ENCODE measurements around the gene CABCOCO1. TPM values are rescaled to one million over a fixed set of nuclear protein-coding genes. Genes with fewer than 3 reads are reported as not detected.

Gene CABCOCO1
- total RNA-seq, 1 donor from 2014 or later = 0.35 TPM

DNA sequence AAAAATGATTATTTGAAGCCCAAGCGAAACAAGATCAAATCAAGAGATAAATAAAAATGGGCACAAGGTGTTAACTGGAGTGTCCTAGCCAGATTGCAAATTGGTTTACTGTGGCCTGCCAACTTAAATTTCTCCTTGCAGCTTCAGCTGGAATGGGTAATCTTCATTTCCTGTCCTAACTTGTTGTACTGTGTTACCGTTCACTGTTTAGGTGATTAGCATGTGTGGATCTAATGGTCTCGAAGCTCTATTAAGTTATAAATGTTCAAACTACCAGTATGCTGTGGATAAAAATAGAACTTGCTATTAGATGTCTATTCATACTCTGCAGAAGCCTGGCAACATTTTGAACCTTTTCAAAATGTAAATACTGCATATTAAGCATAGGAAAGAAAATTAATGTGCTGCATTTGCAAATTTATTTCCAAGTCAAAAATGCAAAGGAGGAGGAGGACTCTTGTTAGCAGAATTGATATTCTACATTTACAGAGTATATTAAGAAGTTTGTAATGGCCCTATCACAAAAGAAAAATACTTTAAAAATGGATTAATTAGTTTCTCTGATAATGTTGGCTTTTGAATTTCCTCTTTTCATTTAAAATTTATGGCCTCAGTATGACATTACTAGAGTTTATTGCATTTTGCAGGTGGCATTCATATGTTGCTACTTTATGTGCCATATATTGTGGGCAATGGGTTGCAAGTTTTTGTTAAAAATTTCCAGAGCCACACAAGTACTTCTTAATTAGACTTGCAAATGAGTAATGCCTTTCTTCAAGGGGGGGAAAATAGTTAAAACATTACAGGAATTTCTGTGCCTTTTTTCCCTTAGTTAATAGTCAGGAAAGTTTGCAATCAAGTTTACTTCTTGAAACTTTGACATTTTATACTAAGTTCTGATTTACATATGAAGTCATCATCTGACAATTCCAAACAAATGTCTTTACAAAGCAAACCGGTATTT is 92.1 kb downstream of the CABCOCO1 start:
- DNase-seq (ENCODE audit: low spot score) = no peak

GRCh38 chr10:61757001-61757400 is 94.3 kb downstream of the CABCOCO1 start:
- no peak for DNase-seq (ENCODE audit: low spot score)

- DNase-seq (ENCODE audit: low spot score) = no peak
Observed at GRCh38 chr10:61757525-61758397, 95.0 kb downstream of the CABCOCO1 start.

- no peak for DNase-seq (ENCODE audit: low spot score)
Observed at GRCh38 chr10:61758433-61758832, 95.7 kb downstream of the CABCOCO1 start.

GRCh38 chr10:61759751-61760150 is 97.0 kb downstream of the CABCOCO1 start:
- DNase-seq (ENCODE audit: low spot score) = no peak

DNA sequence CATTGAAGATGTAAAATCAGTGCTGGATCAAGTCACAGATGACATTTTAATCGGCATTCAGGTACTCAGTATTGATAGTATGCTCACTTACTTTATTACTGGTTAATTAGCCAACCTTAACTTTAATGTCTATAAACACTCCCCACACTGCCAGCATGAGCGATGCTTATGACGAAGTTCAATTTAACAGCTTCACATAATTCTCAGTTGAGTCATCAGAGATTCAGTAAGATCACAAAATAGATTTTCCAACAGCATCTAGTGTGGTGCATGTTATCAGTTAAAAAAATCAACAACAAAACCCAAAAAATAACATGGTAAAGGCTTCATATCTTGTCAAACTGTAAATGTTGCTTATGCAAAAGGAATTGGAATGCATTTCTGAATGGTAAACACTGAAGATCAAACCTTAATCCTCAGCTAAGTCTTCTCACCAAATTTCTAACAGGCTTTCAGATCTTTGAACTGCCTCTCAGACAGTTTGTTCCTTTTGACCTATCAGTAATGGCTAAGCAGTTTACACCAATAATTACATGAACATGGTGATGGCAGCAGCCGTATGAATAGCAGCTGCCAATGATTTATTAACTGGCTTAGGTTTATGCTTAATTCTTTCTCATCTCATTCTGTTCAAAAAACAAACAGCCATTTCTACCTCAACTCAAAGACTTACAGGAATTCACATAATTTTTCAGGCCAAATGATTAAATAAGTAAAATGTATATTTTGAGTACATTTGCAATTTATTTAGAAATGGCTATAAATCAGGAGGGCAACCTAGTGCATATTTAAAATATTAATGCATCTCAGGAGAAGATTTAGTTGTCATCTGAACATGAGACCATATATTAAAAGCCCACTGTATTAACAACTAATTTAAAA is 98.5 kb downstream of the CABCOCO1 start:
- no peak for DNase-seq (ENCODE audit: low spot score)

GRCh38 chr10:61761825-61762217 is 99.1 kb downstream of the CABCOCO1 start:
- no peak for DNase-seq (ENCODE audit: low spot score)

GRCh38 chr10:61763778-61764177 is 101.0 kb downstream of the CABCOCO1 start:
- DNase-seq (ENCODE audit: low spot score) = no peak

GRCh38 chr10:61764486-61764885 is 101.8 kb downstream of the CABCOCO1 start:
- DNase-seq (ENCODE audit: low spot score) = no peak

DNA sequence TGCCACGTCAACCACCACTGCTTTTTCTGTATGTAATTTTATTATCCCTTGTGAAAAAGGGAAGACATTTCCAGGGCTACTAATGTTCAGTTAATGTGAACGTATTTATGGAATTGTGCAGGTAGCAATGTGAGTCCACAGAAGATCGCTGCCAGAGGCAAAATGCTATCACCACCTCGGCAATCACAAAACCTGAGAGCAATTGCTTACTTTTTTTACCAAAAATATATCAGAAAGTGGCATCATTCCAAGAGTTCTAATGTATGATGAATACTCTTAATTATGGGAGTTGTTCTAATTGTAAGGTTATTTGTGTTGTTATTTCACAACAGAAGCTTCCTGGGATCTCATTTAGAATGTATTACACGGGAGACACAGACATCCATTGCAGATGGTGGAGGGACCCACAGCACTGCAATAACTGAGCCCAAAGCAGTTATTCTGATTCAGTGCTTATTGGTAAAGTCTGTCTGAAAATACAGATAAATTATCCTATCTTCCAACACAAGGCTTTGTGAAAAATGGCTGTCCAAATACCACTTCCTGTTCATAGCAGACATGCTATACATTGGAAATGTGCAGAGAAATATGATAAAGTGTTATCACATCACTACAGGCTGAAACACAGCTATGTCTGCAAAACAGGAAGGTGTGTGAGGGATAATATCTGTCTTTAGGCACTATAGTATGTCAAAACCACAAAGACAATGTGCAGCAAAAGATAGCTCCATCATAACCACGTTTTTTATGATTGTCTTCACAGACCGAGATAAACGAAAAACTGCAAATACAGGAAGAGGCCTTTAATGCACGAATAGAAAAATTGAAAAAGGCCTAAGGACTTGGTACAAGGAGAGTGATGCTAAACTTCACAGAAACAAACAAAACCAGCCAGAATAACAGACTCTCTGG is 102.7 kb downstream of the CABCOCO1 start:
- no peak for DNase-seq (ENCODE audit: low spot score)

GRCh38 chr10:61766927-61767326 is 104.2 kb downstream of the CABCOCO1 start:
- no peak for DNase-seq (ENCODE audit: low spot score)

DNA sequence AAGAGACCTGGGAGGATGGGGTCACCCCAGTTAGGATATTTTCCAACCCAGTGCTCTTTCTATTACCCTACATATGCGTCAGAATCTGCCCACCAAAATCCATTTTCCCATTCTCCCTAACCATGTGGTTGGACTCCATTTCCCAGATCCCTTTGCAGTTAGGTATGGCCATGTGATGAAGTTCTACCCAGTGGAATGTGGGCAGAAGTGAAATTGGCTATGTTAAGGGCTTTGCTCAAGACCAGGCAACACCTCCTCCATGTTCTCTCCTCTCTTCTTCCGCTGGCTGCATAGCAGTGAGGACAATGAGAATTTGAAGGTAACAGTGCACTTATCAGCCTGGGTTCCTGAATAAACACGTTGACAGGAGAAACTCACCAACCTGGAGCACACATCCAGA is 111.3 kb downstream of the CABCOCO1 start:
- no peak for DNase-seq (ENCODE audit: low spot score)

GRCh38 chr10:61775111-61775510 is 112.4 kb downstream of the CABCOCO1 start:
- DNase-seq (ENCODE audit: low spot score) = no peak

DNA sequence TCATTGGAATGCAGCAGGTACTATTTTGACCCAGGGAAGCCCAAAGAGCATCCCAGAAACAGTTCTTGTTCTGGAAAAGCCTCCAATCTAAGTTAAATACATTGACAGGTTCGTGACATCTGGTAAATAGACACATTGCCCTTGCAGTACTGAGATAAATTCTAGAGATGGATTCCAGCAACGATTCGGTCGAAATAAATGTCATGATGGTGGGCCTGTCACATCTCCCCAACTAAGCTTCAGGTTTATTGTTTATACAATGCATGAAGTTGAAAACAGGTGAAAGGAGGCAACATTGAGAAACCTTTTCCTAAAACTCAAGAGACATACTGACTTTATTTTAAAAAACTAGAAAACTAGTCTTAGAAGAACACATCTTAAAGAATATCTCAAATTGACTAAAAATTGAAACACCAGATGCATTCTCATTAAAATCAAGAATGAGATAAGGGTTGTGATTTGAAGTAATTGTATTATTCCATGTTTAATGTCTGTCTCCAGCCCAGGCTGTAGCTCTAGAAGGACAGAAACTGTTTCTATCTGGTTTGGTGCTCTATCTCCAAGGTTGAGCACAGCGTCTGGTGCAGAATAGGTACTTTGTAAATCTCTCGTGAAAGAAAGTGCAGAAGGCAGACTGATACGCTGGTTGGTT is 114.0 kb downstream of the CABCOCO1 start:
- DNase-seq (ENCODE audit: low spot score) = no peak

GRCh38 chr10:61778137-61778536 is 115.4 kb downstream of the CABCOCO1 start:
- no peak for DNase-seq (ENCODE audit: low spot score)

- DNase-seq (ENCODE audit: low spot score) = no peak
Observed at GRCh38 chr10:61779276-61779675, 116.5 kb downstream of the CABCOCO1 start.

DNA sequence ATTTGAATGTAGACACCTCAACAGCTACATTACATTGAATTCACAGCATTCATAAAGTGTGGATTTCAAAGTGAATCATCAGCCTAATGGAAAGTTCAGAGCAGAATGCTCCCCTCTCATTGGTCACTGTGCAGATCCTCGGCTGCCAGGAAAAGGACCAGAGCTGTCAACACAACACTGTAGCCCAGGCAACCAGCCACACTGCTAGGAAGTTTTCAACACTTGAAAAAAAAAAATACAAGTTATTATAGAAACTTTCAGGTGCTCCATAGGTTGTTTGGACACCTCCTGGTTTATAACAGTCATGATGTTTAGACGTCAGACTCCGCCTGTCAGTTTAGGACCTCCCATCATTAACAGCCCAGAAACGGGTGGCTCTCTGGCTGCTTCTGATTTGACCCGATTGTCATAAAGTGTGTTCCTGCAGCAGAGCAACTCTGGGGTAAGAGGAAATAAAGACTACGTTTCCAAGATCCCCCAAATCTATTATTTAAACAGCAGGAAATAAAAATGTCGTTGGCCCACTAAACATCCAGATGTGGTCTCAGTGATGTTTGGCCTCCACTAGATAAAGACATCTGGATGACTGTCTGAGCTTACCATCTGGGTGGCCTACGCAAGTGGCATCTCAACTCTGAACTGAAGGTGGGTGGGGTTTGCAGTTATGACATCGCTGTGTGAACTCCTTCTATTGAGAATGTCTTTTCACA is 117.4 kb downstream of the CABCOCO1 start:
- DNase-seq (ENCODE audit: low spot score) = no peak

DNA sequence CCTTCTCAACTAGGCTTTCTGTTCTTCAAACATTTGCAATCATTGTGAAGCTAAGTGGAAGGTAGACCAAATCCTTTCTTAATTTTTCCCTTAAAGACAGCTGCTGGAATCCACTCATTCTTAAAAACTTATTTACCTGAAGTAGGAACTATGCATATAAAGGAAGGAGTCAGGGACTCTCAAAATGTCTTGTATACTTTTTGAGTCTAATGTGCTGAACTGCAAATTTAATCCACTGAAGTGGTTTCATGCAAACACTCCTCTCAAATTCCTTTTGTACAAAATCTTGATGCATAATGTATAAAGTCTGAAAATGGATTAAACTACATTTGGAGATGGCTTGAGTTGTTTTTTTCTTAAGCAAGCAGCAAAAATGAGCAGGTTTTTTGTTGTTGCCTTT is 118.0 kb downstream of the CABCOCO1 start:
- no peak for DNase-seq (ENCODE audit: low spot score)

DNA sequence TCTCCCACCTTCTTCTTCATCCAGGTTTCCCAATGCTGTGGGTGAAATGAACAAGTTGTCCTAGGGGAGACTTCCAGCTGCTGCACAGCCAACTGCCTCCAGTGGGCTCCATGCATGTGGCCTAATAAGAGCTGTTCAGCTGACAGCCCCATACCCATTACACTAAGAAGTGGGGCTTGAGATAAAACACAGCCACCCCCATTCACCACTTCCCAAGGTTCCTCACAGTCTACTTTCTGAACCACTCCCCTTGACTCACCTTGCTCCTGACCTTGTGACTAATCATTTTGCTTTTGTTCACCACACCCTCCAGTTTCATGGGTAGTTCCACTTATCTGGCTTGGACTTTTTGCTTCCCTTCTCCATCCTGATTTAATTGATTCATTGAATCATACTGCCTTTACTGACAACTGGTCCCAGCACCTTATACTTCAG is 119.3 kb downstream of the CABCOCO1 start:
- no peak for DNase-seq (ENCODE audit: low spot score)
